HEK293 (cell line): ENCODE results near the gene PCDHGB5.

Experiments used
- CTCF ChIP-seq: fragments of 450-650 bp; formaldehyde crosslinking; IDR thresholded peaks from 2 replicates; pipeline ENCODE4 v1.5.1; 2016; ENCODE audit warnings: missing biosample characterization, missing genetic modification characterization
- HOXA7 ChIP-seq: sonication (generic); formaldehyde crosslinking; IDR thresholded peaks from 2 replicates; pipeline ENCODE4 v1.8.1; 2022; ENCODE audit warnings: missing genetic modification reagents, borderline replicate concordance
- YY1 ChIP-seq: fragments of 450-650 bp; formaldehyde crosslinking; IDR thresholded peaks from 2 replicates; pipeline ENCODE4 v1.5.1; 2018; ENCODE audit warnings: missing biosample characterization, missing genetic modification characterization
- TF ChIP-seq, protein P1 (sequence below): fragments of 450-650 bp; formaldehyde crosslinking; IDR thresholded peaks from 2 replicates; pipeline ENCODE4 v1.5.1; 2016; ENCODE audit warnings: missing biosample characterization, missing genetic modification characterization, low read depth

DNA sequence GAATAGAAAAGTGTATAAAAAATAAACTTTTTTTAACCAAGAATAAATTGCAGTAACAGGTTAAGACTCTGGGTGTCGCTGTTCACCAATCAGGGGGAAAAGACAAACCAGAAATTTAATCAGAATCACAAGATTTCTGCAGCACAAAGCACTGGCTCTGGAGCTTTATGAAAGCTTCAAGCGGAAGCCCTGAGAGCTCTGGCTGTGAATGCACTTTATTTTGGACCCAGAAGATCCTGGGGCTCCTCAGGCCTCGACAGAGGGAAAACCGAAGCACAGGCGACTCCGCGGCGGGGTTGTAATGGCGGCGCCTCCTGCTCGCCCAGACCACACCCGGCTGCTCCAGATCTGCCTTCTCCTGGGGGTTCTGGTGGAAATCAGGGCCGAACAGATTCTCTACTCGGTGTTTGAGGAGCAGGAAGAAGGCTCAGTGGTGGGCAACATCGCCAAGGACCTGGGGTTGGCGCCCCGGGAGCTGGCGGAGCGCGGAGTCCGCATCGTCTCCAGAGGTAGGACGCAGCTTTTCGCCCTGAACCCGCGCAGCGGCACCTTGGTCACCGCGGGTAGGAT is 42.8 kb upstream of the PCDHGB5 start, which contains the start of gene PCDHGA4:
- TF ChIP-seq, protein P1, sequence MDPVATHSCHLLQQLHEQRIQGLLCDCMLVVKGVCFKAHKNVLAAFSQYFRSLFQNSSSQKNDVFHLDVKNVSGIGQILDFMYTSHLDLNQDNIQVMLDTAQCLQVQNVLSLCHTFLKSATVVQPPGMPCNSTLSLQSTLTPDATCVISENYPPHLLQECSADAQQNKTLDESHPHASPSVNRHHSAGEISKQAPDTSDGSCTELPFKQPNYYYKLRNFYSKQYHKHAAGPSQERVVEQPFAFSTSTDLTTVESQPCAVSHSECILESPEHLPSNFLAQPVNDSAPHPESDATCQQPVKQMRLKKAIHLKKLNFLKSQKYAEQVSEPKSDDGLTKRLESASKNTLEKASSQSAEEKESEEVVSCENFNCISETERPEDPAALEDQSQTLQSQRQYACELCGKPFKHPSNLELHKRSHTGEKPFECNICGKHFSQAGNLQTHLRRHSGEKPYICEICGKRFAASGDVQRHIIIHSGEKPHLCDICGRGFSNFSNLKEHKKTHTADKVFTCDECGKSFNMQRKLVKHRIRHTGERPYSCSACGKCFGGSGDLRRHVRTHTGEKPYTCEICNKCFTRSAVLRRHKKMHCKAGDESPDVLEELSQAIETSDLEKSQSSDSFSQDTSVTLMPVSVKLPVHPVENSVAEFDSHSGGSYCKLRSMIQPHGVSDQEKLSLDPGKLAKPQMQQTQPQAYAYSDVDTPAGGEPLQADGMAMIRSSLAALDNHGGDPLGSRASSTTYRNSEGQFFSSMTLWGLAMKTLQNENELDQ (tag by site-specific recombination), result no peak
- TF ChIP-seq HOXA7 (CRISPR knock-in tag) (no peak), YY1 (no peak), CTCF (no peak)
